LNCAP (cell line): ENCODE results near the gene RXRA.

Experiments used
- TF ChIP-seq, protein P1 (sequence below): fragments of 450-650 bp; IDR thresholded peaks from 2 replicates; pipeline ENCODE4 v1.5.1; 2017; ENCODE audit warnings: mild to moderate bottlenecking

RXRA gene

DNA sequence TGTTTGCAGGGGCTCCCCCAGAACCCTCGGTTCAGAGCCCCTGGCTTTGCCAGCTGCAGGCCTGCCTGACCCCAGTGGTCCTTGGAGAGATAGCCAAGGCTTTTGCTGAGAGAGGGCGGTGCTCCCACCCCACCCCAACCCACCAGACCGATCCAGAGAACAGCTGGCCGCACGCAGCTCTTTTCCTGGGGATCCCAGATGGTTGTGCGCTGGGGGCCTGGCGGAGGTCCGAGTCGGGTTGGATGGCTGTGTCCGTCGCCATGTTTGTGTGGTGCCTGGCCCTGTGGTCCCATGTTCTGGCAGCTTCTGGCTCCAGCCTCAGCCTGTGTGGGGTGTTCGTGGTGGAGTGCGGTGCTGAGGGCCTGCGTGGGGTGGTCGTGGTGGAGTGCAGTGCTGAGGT, 97.5 kb downstream of the RXRA start:
- TF ChIP-seq, protein P1, sequence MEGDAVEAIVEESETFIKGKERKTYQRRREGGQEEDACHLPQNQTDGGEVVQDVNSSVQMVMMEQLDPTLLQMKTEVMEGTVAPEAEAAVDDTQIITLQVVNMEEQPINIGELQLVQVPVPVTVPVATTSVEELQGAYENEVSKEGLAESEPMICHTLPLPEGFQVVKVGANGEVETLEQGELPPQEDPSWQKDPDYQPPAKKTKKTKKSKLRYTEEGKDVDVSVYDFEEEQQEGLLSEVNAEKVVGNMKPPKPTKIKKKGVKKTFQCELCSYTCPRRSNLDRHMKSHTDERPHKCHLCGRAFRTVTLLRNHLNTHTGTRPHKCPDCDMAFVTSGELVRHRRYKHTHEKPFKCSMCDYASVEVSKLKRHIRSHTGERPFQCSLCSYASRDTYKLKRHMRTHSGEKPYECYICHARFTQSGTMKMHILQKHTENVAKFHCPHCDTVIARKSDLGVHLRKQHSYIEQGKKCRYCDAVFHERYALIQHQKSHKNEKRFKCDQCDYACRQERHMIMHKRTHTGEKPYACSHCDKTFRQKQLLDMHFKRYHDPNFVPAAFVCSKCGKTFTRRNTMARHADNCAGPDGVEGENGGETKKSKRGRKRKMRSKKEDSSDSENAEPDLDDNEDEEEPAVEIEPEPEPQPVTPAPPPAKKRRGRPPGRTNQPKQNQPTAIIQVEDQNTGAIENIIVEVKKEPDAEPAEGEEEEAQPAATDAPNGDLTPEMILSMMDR = no peak

DNA sequence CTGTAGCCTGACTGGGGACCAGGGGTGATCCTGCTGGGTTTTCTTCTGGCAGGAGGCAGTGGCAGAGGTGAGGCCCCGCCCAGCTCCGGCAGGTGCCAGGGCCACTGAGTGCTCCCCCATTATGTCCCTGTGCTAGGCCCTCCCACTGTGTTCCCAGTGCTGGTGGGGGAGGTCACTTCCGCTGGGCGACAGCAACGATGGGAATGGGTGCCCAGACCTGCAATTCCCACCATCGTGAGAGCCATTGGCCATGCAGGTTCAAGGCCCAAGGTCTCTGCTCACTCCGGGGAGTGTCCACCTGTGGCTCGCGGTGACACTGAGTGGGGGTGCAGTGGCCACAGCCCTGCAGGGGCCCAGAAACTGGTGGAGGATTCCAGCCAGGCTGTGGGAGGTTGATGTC, 98.6 kb downstream of the RXRA start:
- TF ChIP-seq, protein P1 = no peak

DNA sequence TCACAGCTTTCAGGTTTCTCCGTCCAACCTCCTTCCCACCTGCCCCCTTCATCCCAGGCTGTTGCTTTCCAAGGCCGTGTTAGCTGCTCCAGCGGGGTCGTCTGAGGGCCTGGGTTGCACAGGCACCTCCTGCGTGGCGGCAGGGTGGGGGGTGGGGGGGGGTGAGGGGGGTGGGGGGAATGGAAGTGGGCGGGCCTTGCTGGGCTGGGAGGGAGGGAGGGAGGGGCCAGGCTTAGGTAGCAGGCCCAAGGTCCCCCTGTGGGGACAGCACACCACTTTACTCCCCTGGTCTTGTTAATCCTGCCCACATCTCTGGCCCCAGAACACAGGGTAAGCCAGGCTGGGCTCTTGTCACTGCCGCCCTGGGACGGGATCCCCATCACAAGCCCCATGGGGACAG, 99.1 kb downstream of the RXRA start:
- TF ChIP-seq, protein P1 = no peak

DNA sequence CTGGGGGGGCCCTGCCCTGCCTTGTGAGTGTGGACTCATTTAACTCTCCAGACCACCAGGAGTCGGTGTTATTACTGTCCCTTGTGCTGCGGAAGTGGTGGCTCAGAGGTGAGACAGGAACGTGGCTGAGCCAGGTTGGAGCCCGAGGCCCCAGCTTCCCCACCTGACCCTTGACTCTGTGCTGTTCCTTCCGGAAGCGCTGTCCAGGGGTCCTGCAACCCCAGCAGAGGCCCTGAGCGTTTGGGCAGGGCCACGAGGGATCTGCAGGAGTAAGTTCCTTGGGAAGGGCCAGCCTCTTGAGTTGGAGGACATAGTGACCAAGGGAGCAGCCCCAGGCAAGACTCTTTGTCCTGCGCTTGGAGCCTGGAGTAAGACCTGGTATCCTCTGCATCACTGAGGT, 99.6 kb downstream of the RXRA start:
- TF ChIP-seq, protein P1 = no peak

DNA sequence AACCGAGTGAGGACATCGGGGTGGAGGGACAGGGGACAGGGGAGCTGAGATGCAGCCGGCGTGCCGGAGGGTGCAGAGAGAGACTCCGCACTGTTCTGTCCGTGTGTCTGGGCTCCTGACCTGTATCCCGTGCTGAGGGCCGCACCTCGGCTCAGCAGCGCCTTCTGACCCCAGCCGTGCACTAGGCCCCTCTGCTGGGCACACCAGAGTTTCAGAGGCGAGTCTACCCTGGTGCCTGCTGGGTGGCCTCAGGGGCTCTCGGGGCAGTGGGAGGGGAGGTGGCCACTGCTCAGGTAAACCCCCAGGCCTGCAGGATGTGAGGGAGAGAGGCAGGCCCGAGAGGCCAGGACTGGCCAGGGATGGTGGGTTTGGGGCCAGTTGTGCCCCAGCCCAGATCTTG, 100.2 kb downstream of the RXRA start:
- TF ChIP-seq, protein P1 = no peak

DNA sequence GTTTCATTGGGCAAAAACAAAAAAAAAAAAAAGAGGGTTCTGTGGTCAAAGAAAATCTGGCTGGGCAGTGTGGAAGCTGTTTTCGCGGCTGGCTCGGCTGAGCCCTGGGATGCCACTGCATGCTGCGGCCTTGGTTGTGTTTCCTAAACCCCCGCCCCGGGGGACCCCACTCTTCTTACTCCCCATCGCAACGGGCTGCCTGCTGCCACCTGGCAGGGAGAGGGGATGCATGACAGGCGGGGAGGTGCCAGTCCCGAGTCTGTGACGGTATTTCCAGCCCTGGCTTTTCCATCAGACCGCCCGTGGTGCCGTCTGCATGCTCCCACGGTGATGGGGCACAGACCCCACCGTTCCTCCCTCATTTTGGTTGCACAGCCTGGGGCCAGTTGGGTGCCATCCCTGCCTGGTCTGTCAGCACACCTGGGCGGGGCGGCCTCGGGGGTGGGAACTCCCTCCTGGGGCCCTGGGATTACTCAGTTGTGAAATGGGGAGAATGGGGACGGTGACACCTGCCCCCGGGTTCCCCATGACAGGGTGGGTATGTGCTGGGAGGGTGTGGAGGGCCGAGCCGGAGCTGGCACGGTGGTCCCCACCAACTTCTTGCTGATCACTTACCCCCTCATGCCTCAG, 101.0 kb downstream of the RXRA start:
- TF ChIP-seq, protein P1 = no peak

DNA sequence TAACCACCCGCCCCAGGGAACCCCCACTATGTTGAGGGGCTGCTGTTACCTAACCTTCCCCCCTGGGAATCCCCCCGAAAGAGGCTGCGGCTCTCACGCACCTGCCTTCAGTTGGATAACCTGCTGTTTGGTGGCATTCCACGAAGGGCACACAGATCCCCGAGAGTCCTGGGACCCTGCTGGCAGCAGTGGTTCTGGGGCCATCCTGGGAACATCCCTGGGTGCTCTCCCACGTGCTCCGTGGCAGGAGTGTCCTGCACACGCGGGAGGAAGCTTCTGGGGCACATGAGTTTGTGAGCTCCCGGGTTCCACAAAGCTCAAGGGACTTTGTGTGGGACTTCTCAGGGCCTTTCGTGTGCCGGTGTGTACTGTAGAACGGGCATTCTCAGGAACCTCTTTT, 102.3 kb downstream of the RXRA start:
- TF ChIP-seq, protein P1 = no peak

DNA sequence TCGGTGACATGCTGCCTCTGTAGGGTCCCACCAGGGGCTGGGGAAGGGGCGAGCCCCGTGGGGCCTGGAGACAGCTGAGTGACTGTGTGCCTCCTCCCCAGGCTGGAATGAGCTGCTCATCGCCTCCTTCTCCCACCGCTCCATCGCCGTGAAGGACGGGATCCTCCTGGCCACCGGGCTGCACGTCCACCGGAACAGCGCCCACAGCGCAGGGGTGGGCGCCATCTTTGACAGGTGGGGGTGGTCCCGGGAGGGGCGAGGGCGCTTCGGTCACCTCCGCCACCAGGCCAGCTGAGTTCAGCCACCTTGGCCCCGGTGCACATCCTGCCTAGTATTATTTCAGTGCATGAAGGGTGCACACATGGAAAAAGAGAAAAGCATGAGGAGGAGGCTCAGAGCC, 102.8 kb downstream of the RXRA start:
- TF ChIP-seq, protein P1 = no peak
